ENCODE measurements around the gene EVC2.

EVC2 gene

GRCh38 chr4:5710961-5711478, 2.7 kb upstream of the EVC2 start, which contains the start of gene EVC:
Gene EVC (plus strand): TSS chr4:5711201. CDS start chr4:5711381, 180 bp downstream.
- no peak for DNase-seq

- DNase-seq, result no peak
These were observed 2.0 kb upstream of the EVC2 start for GRCh38 chr4:5710065-5710960.

DNA sequence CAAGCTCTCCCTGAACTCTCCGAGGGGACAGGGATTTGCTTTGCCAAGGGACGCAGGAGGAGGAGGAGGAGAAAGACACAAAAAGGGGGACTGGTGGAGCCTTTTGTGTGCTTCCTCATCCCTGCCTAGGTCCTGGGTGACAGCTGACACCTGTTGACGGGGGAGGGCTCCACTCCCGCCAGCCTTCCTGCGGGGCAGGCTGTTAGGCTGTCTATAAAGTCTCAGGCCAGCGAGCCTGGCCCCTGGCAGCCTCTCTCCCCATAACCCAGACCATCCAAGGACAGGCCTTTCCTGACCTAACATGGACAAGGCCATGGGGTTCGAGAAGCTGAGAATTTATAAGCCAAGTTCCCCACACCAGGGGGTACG, 832 bp upstream of the EVC2 start:
- no peak for DNase-seq

GRCh38 chr4:5707778-5708448, 446 bp downstream of the EVC2 start:
- DNase-seq, result no peak

DNA sequence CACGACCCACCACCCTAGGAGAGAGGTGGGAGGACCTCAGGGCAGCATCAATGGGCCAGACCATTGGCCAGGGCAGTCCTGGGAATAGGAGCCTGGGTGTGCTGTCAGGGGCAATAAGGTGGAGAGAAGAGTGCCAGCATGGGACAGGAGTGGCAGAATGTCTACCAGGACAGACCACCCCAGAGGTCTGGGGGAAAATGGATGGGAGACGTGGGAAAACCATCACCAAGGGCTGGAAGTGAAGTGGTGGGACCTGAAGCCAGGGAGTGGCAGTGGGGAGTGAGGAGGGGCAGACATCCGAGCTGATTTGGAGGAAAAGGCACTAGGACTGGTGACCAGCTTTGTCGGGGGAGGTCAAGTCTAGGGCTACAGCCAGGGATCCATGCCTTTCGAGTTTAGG, 993 bp downstream of the EVC2 start:
- DNase-seq, result no peak

GRCh38 chr4:5706486-5707290, 1.7 kb downstream of the EVC2 start:
- no peak for DNase-seq

- no peak for DNase-seq
These were observed 2.6 kb downstream of the EVC2 start for GRCh38 chr4:5705647-5706320.

GRCh38 chr4:5704276-5704675, 4.1 kb downstream of the EVC2 start:
- no peak for DNase-seq

GRCh38 chr4:5703831-5704230, 4.5 kb downstream of the EVC2 start:
- DNase-seq, result no peak

GRCh38 chr4:5701971-5702370, 6.4 kb downstream of the EVC2 start:
- no peak for DNase-seq

DNA sequence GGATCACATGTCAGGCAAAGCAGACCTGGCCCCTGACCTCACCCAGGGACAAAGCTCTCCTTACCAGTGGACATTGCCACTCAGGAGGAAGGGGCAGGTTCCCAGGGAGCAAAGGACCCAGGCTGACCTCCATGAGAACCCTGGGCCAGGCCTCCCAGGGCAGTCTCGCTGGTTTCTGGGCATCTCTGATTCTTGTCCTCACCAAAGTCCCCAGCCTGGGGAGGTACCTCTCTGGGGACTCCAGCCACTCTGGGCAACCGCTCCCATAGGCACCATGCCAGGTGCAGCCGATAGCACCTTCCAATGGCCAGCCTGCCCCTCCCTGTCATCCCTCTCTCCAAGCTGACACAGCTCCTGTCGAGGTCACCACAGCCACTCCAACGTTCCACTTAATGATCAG, 7.9 kb downstream of the EVC2 start:
- DNase-seq, result no peak

DNA sequence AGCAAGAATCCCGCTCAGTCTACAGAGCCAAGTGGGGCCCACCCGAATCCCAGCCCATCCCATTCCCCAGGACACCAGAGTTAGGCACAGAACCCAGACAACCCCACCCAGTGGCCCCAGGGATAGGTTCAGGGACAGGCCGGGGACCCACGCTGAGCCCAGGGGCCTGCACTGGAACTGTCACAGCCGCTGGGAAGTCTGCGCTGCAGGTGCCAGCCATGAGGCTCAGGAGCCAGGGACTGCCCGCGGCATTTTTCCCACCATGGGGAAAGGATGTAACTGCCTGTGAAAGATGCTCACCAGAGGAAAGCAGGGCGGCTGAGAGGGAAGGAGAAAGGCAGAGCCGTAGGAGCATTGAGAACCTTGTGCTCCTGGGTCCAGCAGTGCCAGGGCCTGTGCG, 12.0 kb downstream of the EVC2 start:
- no peak for DNase-seq

DNA sequence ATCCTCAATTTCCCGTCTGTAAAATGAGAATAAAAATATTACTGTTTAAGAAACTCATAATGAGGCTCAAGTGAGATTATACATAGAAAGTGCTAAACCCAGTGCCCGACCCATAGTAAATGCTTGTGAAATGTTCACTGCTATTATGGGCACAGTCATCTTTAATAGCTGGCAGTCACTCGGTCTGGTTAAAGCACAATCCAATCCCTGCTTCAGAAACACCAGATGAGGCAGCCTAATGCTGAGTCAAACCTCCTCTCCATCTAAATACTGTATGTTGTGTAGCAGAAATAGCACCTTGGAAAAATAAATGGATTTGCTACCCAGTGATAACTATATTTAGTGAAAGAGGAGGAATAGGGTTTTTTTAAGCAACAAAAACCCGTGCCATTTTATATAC, 14.5 kb downstream of the EVC2 start:
- no peak for DNase-seq

GRCh38 chr4:5691491-5692132, 16.7 kb downstream of the EVC2 start:
- DNase-seq, result no peak

GRCh38 chr4:5689065-5689464, 19.3 kb downstream of the EVC2 start:
- DNase-seq, result no peak

DNA sequence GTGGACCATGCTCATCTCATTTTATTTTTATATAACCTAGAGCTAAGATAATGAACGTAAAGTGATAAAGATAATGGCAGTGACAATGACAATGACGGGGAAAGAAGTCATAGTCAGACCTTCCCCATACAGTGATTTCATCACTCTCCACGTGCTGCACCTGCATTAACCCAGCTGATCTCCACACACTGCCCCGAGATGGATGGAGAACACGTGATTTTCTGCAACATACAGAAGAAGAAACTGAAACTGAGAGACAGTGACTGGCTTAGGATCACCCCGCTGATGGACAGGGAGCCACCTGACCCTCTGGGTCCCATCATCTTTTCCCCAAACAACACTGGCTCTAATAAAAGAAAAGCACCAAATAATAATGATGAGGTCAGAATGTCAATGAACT, 22.0 kb downstream of the EVC2 start:
- no peak for DNase-seq

GRCh38 chr4:5685296-5685695, 23.1 kb downstream of the EVC2 start:
- no peak for DNase-seq

DNA sequence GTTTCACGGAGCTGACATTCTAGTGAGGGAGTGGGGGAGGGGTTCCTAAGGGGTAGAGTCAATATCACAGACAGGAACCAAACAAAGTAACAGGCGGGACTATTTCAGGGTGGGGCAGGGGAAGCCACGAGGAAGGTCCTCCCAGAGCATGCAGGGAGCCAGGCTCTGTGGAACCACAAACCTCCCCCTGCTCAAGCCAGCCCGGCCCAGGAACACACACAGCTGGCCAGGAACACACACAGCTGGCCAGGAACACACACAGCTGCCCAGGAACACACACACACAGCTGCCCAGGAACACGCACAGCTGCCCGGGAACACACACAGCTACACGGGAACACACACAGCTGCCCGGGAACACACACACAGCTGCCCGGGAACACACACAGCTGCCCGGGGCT, 24.8 kb downstream of the EVC2 start:
- DNase-seq, result no peak

GRCh38 chr4:5678977-5679376, 29.4 kb downstream of the EVC2 start:
- no peak for DNase-seq

GRCh38 chr4:5676763-5677162, 31.6 kb downstream of the EVC2 start:
- no peak for DNase-seq

- DNase-seq, result no peak
These were observed 41.6 kb downstream of the EVC2 start for GRCh38 chr4:5666741-5667140.

DNA sequence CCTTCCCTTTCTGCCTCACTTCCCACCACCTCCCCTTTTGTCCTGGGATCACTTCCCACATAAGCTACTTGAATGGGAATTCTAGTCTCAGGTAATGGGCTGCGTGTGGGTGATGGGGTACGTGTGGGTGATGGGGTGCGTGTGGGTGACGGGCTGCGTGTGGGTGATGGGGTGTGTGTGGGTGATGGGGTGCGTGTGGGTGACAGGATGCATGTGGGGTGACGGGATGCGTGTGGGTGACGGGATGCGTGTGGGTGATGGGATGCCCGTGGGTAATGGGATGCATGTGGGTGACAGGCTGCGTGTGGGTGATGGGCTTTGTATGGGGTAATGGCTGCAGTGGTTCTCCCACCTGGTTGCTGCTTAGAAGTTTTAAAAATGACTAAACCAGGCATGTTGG, 43.6 kb downstream of the EVC2 start:
- no peak for DNase-seq

Measured in inflammatory macrophage (primary cell).